Neuronal stem cell (in vitro differentiated cells): ENCODE results near the gene SLC15A2.

Experiments used
- DNase-seq: peaks from one replicate; pipeline ENCODE4 v3.0.0-alpha.2; 2013; ENCODE audit warnings: low spot score
- H2AFZ ChIP-seq: one replicate; pipeline ENCODE4 v1.6.1; 2013; ENCODE audit warnings: mild to moderate bottlenecking, low read length, inconsistent platforms
- H2AK5ac ChIP-seq: 2 replicates; pipeline ENCODE4 v1.6.1; 2013; ENCODE audit warnings: low read depth, mild to moderate bottlenecking, inconsistent platforms, low read length, moderate library complexity, mixed read lengths
- H2BK120ac ChIP-seq: 2 replicates; pipeline ENCODE4 v1.6.1; 2013; ENCODE audit warnings: low read depth, mild to moderate bottlenecking, inconsistent platforms, low read length, moderate library complexity, mixed read lengths
- H2BK12ac ChIP-seq: one replicate; pipeline ENCODE4 v1.6.1; 2013; ENCODE audit warnings: low read length, inconsistent platforms
- H2BK15ac ChIP-seq: 2 replicates; pipeline ENCODE4 v1.6.1; 2013; ENCODE audit warnings: mild to moderate bottlenecking, low read length, inconsistent platforms, mixed read lengths
- H2BK5ac ChIP-seq: one replicate; pipeline ENCODE4 v1.6.1; 2013; ENCODE audit warnings: inconsistent platforms, mild to moderate bottlenecking, low read length, moderate library complexity
- H3K14ac ChIP-seq: one replicate; pipeline ENCODE4 v1.6.1; 2013; ENCODE audit warnings: low read length, inconsistent platforms
- H3K18ac ChIP-seq: 2 replicates; pipeline ENCODE4 v1.6.1; 2013; ENCODE audit warnings: low read length, inconsistent platforms
- H3K23ac ChIP-seq: 2 replicates; pipeline ENCODE4 v1.6.1; 2013; ENCODE audit warnings: low read depth, mild to moderate bottlenecking, mixed read lengths, low read length, inconsistent platforms; ENCODE audit not compliant: poor library complexity
- H3K27ac ChIP-seq: replicated peaks from 3 replicates; pipeline ENCODE4 v1.5.1; 2013; ENCODE audit warnings: low read length, inconsistent platforms
- H3K27me3 ChIP-seq, 3 experiments: 2 replicates each; pipeline ENCODE4 v1.6.1; 2013; ENCODE audit warnings: low read length in 3 of 3, mild to moderate bottlenecking in 2 of 3, inconsistent platforms in 1 of 3, low read depth in 1 of 3, mixed read lengths in 1 of 3, moderate library complexity in 1 of 3; ENCODE audit not compliant: control insufficient read depth in 3 of 3, insufficient read depth in 3 of 3
- H3K36me3 ChIP-seq, 2 donors: replicated peaks in 1 of 2; 2 replicates each; pipeline ENCODE4 v1.6.1; 2013; ENCODE audit warnings: low read length in 2 of 2; ENCODE audit not compliant: control insufficient read depth in 2 of 2, insufficient read depth in 2 of 2
- H3K4ac ChIP-seq: 2 replicates; pipeline ENCODE4 v1.6.1; 2013; ENCODE audit warnings: inconsistent platforms, mild to moderate bottlenecking, low read length, moderate library complexity
- H3K4me1 ChIP-seq, 2 donors: 1 replicate in 1 of 2; 2 replicates in 1 of 2; pipeline ENCODE4 v1.6.1; 2013; ENCODE audit warnings: low read length in 2 of 2, low read depth in 1 of 2; ENCODE audit not compliant: control insufficient read depth in 2 of 2, insufficient read depth in 1 of 2
- H3K4me2 ChIP-seq: one replicate; pipeline ENCODE4 v1.6.1; 2013; ENCODE audit warnings: mild to moderate bottlenecking, low read length, inconsistent platforms; ENCODE audit not compliant: insufficient read depth, poor library complexity, severe bottlenecking
- H3K4me3 ChIP-seq, 2 donors: 2 replicates each; pipeline ENCODE4 v1.5.1; 2013; ENCODE audit warnings: low read length in 2 of 2, mild to moderate bottlenecking in 2 of 2, inconsistent platforms in 1 of 2, moderate library complexity in 1 of 2
- H3K79me1 ChIP-seq: one replicate; pipeline ENCODE4 v1.6.1; 2013; ENCODE audit warnings: low read depth, mild to moderate bottlenecking, inconsistent platforms, low read length, moderate library complexity
- H3K9ac ChIP-seq: one replicate; pipeline ENCODE4 v1.6.1; 2013; ENCODE audit warnings: mild to moderate bottlenecking, low read depth, low read length, inconsistent platforms; ENCODE audit not compliant: poor library complexity
- H3K9me3 ChIP-seq, 2 donors: replicated peaks in 1 of 2; 2 replicates each; pipeline versions ENCODE3 to v1.6.1; 2013; ENCODE audit warnings: low read length in 2 of 2, mild to moderate bottlenecking in 2 of 2, inconsistent platforms in 1 of 2, low read depth in 1 of 2, mixed read lengths in 1 of 2, moderate library complexity in 1 of 2; ENCODE audit not compliant: control insufficient read depth in 2 of 2, insufficient read depth in 1 of 2
- H4K8ac ChIP-seq: one replicate; pipeline ENCODE4 v1.6.1; 2013; ENCODE audit warnings: low read depth, mild to moderate bottlenecking, inconsistent platforms, low read length, moderate library complexity
- H4K91ac ChIP-seq: one replicate; pipeline ENCODE4 v1.6.1; 2013; ENCODE audit warnings: low read length, low read depth, mild to moderate bottlenecking, inconsistent platforms; ENCODE audit not compliant: poor library complexity
- WGBS, 2 donors: extraction: QIAGEN DNeasy Blood & Tissue Kit; methylation state at CpG; one replicate each; pipeline ENCODE4 v1.1.7; 2013; ENCODE audit warnings: missing lambda C conversion rate in 2 of 2, mixed read lengths in 1 of 2; ENCODE audit not compliant: insufficient read length in 2 of 2, insufficient replicate concordance in 1 of 2; ENCODE audit errors: extremely low coverage in 2 of 2; 5-methylcytosine and 5-hydroxymethylcytosine counted together

SLC15A2 gene

DNA sequence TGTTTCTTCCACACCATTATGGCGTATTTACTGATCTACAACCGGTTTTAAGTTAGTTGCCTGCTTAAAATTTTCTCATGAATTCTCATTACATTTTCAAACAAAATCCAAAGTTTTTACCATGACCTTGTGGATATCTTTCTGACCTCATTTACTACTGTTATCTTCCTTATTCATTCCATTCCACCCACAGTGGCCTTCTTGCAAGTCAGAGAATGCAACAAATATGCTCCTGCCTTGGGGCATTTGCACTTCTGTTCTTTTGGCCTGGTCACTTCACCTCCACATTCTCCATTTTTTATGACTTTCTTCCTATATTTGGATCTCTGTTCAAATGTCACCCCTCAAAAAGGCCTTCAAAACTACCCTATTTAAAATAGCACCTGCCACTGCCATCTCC is 8.8 kb upstream of the SLC15A2 start:
- no CpG with 5 or more reads among the region's 2 CpGs for WGBS, 2 donors
- H2AFZ ChIP-seq: no peak overlapping the region

DNA sequence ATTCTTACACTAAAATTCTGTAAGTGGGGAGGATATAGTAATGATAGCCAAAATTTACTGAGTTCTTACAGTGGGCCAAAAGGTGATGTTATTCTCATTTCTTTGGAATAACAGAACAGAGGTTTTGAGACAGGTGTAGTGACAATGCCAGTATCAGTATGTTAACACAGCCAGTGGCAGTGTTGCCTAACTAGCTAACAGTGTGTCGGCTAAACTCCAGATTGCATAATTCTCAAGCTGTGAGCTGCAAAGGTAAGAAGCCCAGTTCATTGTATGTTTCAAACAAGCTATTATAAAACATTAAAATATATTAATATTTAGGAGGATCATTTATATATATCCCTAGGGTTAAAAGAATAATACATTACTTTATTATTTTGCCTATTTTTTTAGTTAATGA is 920 bp downstream of the SLC15A2 start:
- no peak overlapping the region for H2AK5ac ChIP-seq
- H3K4ac ChIP-seq: no peak overlapping the region
- peaks cover 4 to 6% of the 10 kb centered on the region in 2 donors for H3K4me1 ChIP-seq
- DNase-seq: no peak
- H2BK5ac ChIP-seq: no peak overlapping the region
- no peaks in the 10 kb centered on the region for H3K79me1 ChIP-seq
- no peak overlapping the region for H3K27ac ChIP-seq
- no CpG with 5 or more reads among the region's 1 CpG for WGBS, 2 donors
- H3K9me3 ChIP-seq: no peaks in the 10 kb centered on the region
- H3K9ac ChIP-seq: no peak overlapping the region
- H4K8ac ChIP-seq: no peak overlapping the region
- H2BK15ac ChIP-seq: no peak overlapping the region
- no peaks in the 10 kb centered on the region for H3K27me3 ChIP-seq
- H3K4me3 ChIP-seq: no peak overlapping the region
- no peak overlapping the region for H3K18ac ChIP-seq
- H3K36me3 ChIP-seq: no peaks in the 10 kb centered on the region
- no peak overlapping the region for H2BK12ac ChIP-seq
- no peak overlapping the region for H2BK120ac ChIP-seq
- no peak overlapping the region for H4K91ac ChIP-seq
- H3K4me2 ChIP-seq: no peak overlapping the region
- H3K23ac ChIP-seq: no peak overlapping the region
- H3K14ac ChIP-seq: no peak overlapping the region
- no peak overlapping the region for H2AFZ ChIP-seq

More for the DNA sequence above, 8.8 kb upstream of the SLC15A2 start:
- Histone ChIP-seq H3K14ac (no peak overlapping the region), H3K4ac (no peak overlapping the region), H3K36me3 (no peaks in the 10 kb centered on the region), H3K79me1 (no peaks in the 10 kb centered on the region), H3K4me1 (no peaks in the 10 kb centered on the region), H4K8ac (no peak overlapping the region), H3K18ac (no peak overlapping the region), H3K4me2 (no peak overlapping the region), H3K27ac (no peak overlapping the region), H2BK12ac (no peak overlapping the region), H2BK5ac (no peak overlapping the region), H3K23ac (no peak overlapping the region), H2BK15ac (no peak overlapping the region), H4K91ac (no peak overlapping the region), H2AK5ac (no peak overlapping the region), H3K9ac (no peak overlapping the region), H3K27me3 (no peaks in the 10 kb centered on the region), H3K4me3 (no peak overlapping the region), H3K9me3 (no peaks in the 10 kb centered on the region), H2BK120ac (no peak overlapping the region)
- DNase-seq: no peak

DNA sequence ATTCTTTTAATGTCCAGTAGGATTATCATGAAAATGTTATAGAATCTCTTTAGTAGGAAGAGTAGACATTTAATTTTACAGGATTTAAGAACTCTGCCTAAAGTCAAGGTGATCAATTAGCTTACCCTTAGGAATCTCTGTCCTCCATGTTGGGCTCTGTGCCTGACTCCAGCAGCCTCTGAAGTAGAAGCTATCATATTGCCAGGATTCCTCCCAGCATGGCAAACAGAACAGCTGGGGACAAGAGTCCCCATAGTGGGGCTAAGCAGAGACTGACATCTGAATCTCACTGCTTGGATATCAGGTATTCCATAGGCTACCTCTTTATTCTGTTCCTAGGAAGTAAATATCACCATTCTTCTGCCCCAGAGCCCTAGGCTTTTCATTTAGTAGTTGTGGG is 1.5 kb downstream of the SLC15A2 start:
- Histone ChIP-seq H3K18ac (no peak overlapping the region), H3K4me2 (no peak overlapping the region), H3K4me1 (peaks cover 4 to 6% of the 10 kb centered on the region in 2 donors), H3K4ac (no peak overlapping the region), H2BK12ac (no peak overlapping the region), H3K27me3 (no peaks in the 10 kb centered on the region), H3K9me3 (no peaks in the 10 kb centered on the region), H2BK15ac (no peak overlapping the region), H2BK5ac (no peak overlapping the region), H3K36me3 (no peaks in the 10 kb centered on the region), H3K4me3 (no peak overlapping the region), H3K23ac (no peak overlapping the region), H2AK5ac (no peak overlapping the region), H3K9ac (no peak overlapping the region), H2BK120ac (no peak overlapping the region), H4K8ac (no peak overlapping the region), H3K14ac (peak overlapping the region; percentile 71), H4K91ac (no peak overlapping the region), H3K27ac (no peak overlapping the region), H2AFZ (no peak overlapping the region), H3K79me1 (no peaks in the 10 kb centered on the region)
- DNase-seq: no peak

DNA sequence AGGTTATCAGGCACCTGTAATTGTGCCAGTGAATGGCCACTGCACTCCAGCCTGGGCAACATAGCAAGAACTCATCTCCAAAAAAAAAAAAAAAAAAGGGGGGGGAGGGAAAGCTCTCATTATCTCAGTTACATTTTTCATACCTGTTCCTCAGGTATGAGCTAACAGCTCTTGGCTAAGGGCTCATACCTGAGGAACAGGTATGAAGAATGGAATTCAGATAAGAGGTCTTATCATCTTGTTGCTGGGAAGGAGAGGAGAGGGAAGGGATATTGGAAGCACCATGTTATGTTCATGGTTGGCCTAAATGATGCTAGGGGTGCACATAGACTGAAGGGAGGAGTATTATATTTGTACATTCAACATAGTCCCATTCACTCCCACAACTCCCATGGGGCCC is 2.6 kb downstream of the SLC15A2 start:
- H3K79me1 ChIP-seq: no peaks in the 10 kb centered on the region
- no peak overlapping the region for H2AK5ac ChIP-seq
- no peak overlapping the region for H3K9ac ChIP-seq
- no peak overlapping the region for H2AFZ ChIP-seq
- H4K91ac ChIP-seq: no peak overlapping the region
- H3K9me3 ChIP-seq: no peaks in the 10 kb centered on the region
- no peak overlapping the region for H3K4me3 ChIP-seq
- no peak overlapping the region for H3K18ac ChIP-seq
- H3K23ac ChIP-seq: no peak overlapping the region
- H3K4ac ChIP-seq: no peak overlapping the region
- H3K27ac ChIP-seq: no peak overlapping the region
- H2BK5ac ChIP-seq: no peak overlapping the region
- no peak overlapping the region for H2BK120ac ChIP-seq
- H3K4me1 ChIP-seq: peaks cover 4 to 6% of the 10 kb centered on the region in 2 donors
- H3K14ac ChIP-seq: no peak overlapping the region
- no peak overlapping the region for H4K8ac ChIP-seq
- H3K27me3 ChIP-seq: no peaks in the 10 kb centered on the region
- no peak overlapping the region for H2BK12ac ChIP-seq
- no peak for DNase-seq
- H2BK15ac ChIP-seq: no peak overlapping the region
- H3K4me2 ChIP-seq: no peak overlapping the region
- H3K36me3 ChIP-seq: no peaks in the 10 kb centered on the region
